ENCODE measurements around the gene DPCD.

DNA sequence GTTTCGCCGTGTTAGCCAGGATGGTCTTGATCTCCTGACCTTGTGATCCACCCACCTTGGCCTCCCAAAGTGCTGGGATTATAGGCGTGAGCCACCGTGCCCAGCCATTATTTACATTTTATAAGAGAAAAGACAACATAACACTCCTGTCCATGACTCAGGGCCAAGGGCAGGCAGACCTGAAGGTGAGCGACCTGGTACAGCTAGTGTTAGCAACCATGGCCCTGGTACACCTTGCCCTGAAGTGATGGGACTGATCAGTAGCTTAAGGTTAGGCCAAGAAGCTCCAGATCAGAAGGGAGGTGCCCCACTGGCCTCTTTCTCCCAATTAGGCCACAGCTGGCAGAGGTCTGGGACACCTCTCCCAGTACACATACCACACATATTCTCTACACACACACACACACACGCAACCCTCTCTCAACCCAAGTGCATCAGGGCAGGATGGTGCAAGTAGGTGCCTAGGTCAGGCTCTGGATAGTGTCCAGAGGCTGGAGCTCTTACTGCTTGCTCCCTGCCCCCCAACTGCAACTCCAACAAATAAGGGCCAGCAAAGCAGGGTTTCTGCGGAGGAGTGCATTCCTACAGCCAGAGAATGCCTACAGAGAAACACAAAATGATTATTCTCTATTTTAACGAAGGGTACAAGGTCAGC, 43.8 kb downstream of the DPCD start:
- TF ChIP-seq, protein P1, sequence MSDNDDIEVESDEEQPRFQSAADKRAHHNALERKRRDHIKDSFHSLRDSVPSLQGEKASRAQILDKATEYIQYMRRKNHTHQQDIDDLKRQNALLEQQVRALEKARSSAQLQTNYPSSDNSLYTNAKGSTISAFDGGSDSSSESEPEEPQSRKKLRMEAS (IDR thresholded peaks at IDR 0.05): no peak
- TF ChIP-seq TCF12 (IDR thresholded peaks at IDR 0.05; ENCODE audit: low read depth) (no peak), TAF1 (IDR thresholded peaks at IDR 0.05; ENCODE audit: low read depth) (no peak), YY1 (IDR thresholded peaks at IDR 0.05; ENCODE audit: low read depth) (no peak), FOXM1 (IDR thresholded peaks at IDR 0.05; ENCODE audit: borderline replicate concordance, low read depth) (no peak), RAD21 (IDR thresholded peaks at IDR 0.05; ENCODE audit: low read depth) (no peak), EP300 (IDR thresholded peaks at IDR 0.05; ENCODE audit: borderline replicate concordance) (no peak), CEBPB (IDR thresholded peaks at IDR 0.05) (no peak), TEAD4 (IDR thresholded peaks at IDR 0.05) (no peak), EGR1 (IDR thresholded peaks at IDR 0.05) (no peak), ZBTB7A (IDR thresholded peaks at IDR 0.05; ENCODE audit: low read depth) (no peak)

Data from Ishikawa (cell line).